Measurements from ENCODE around the gene ST13.

GRCh38 chr22:40862013-40862412 lies 5.6 kb upstream of the ST13 start, which contains the start of gene DNAJB7:
- TF ChIP-seq, protein P1, sequence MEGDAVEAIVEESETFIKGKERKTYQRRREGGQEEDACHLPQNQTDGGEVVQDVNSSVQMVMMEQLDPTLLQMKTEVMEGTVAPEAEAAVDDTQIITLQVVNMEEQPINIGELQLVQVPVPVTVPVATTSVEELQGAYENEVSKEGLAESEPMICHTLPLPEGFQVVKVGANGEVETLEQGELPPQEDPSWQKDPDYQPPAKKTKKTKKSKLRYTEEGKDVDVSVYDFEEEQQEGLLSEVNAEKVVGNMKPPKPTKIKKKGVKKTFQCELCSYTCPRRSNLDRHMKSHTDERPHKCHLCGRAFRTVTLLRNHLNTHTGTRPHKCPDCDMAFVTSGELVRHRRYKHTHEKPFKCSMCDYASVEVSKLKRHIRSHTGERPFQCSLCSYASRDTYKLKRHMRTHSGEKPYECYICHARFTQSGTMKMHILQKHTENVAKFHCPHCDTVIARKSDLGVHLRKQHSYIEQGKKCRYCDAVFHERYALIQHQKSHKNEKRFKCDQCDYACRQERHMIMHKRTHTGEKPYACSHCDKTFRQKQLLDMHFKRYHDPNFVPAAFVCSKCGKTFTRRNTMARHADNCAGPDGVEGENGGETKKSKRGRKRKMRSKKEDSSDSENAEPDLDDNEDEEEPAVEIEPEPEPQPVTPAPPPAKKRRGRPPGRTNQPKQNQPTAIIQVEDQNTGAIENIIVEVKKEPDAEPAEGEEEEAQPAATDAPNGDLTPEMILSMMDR (IDR thresholded peaks at IDR 0.05) = no peak
- TF ChIP-seq POLR2A (IDR thresholded peaks at IDR 0.05) = no peak
